ENCODE results near the gene SLC38A10.

SLC38A10 gene

DNA sequence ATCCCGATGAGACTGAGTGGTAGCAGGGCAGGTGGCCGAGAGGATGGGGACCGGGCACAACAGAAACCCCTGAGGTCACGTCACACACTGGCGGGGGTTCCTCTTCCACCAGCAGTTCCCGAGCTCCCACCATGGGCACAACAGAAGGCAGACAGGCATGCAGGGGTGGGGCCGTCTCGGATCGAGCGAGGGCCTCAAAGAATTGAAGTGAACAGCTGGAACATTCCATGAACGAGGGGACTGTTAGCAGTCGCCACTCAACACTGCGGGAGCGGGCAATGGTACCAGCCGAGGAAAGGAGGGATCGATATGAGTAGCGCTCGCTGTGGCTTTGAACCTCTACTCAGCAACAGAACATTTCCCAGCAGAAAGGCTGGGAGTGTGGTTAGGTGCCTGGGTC lies 77.6 kb downstream of the SLC38A10 start:
- Histone ChIP-seq H3K27ac (ENCODE audit: low read depth, low read length) (no peak overlapping the region), H4K20me1 (ENCODE audit: control insufficient read depth, insufficient read depth, low read depth, low read length) (no peaks in the 10 kb centered on the region), H3K4me1 (ENCODE audit: control insufficient read depth, low read length) (peaks cover 12% of the 10 kb centered on the region), H3K79me2 (ENCODE audit: control insufficient read depth, low read length) (peaks cover 12% of the 10 kb centered on the region), H3K9me2 (replicated peaks; ENCODE audit: control insufficient read depth, low read length) (no peaks in the 10 kb centered on the region), H3K27me3 (ENCODE audit: control insufficient read depth, low read length) (no peaks in the 10 kb centered on the region), H3K4me3 (ENCODE audit: low read length) (no peak overlapping the region), H3K36me3 (ENCODE audit: control insufficient read depth, low read length) (no peaks in the 10 kb centered on the region), H3F3A (ENCODE audit: control insufficient read depth, insufficient read depth) (no peaks in the 10 kb centered on the region), H3K4me2 (ENCODE audit: low read length) (no peak overlapping the region), H3K9me3 (ENCODE audit: control insufficient read depth, insufficient read depth, low read length) (no peaks in the 10 kb centered on the region)
- TF ChIP-seq EZH2phosphoT487 (IDR thresholded peaks at IDR 0.05; ENCODE audit: borderline replicate concordance, low read length), result no peak

DNA sequence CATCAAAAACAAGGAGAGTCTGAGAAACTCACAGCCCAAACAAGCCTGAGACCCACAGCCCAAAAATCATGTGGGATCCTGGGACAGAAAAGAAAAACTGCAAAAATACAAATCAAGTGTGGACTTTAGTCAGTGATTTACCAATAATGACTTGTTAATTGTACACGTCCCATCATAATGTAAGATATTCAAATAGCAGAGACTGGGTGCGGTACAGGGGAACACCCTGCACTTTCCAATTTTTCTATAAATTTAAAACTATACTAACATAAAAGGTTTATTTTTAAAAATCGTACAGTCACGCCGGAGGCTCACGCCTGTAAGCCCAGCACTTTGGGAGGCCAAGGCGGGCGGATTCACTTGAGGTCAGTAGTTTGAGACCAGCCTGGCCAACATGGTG lies 81.1 kb downstream of the SLC38A10 start:
- no peaks in the 10 kb centered on the region for H3K27me3 ChIP-seq (ENCODE audit: control insufficient read depth, low read length)
- no peaks in the 10 kb centered on the region for H3K4me1 ChIP-seq (ENCODE audit: control insufficient read depth, low read length)
- H3F3A ChIP-seq (ENCODE audit: control insufficient read depth, insufficient read depth), result no peaks in the 10 kb centered on the region
- no peaks in the 10 kb centered on the region for H3K9me3 ChIP-seq (ENCODE audit: control insufficient read depth, insufficient read depth, low read length)
- H3K4me2 ChIP-seq (ENCODE audit: low read length), result no peak overlapping the region
- no peaks in the 10 kb centered on the region for H3K79me2 ChIP-seq (ENCODE audit: control insufficient read depth, low read length)
- H3K9me2 ChIP-seq (replicated peaks; ENCODE audit: control insufficient read depth, low read length), result no peaks in the 10 kb centered on the region
- TF ChIP-seq EZH2phosphoT487 (IDR thresholded peaks at IDR 0.05; ENCODE audit: borderline replicate concordance, low read length), result no peak
- TF ChIP-seq, protein P1, sequence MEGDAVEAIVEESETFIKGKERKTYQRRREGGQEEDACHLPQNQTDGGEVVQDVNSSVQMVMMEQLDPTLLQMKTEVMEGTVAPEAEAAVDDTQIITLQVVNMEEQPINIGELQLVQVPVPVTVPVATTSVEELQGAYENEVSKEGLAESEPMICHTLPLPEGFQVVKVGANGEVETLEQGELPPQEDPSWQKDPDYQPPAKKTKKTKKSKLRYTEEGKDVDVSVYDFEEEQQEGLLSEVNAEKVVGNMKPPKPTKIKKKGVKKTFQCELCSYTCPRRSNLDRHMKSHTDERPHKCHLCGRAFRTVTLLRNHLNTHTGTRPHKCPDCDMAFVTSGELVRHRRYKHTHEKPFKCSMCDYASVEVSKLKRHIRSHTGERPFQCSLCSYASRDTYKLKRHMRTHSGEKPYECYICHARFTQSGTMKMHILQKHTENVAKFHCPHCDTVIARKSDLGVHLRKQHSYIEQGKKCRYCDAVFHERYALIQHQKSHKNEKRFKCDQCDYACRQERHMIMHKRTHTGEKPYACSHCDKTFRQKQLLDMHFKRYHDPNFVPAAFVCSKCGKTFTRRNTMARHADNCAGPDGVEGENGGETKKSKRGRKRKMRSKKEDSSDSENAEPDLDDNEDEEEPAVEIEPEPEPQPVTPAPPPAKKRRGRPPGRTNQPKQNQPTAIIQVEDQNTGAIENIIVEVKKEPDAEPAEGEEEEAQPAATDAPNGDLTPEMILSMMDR (IDR thresholded peaks at IDR 0.05; ENCODE audit: low read depth, low read length, poor library complexity, severe bottlenecking), result no peak
- H3K36me3 ChIP-seq (ENCODE audit: control insufficient read depth, low read length), result no peaks in the 10 kb centered on the region
- no peak overlapping the region for H3K27ac ChIP-seq (ENCODE audit: low read depth, low read length)
- no peak overlapping the region for H3K4me3 ChIP-seq (ENCODE audit: low read length)
- no peaks in the 10 kb centered on the region for H4K20me1 ChIP-seq (ENCODE audit: control insufficient read depth, insufficient read depth, low read depth, low read length)

DNA sequence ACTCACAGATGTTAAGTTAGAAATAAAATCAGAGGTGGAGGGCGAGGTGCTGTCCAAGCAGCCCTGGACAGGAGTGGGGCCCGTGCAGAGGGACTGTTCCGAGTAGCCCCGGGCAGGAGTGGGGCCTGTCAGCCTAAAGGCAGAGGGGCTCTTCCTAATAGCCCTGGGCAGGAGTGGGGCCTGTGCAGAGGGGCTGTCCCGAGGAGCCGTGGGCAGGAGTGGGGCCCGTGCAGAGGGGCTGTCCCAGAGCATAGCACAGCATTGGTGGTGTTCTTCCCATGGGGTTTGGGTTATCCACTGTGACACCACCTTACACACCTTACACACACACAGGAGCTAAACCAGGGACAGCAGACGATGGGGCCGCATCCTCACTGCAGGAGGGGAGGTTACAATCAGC lies 82.7 kb downstream of the SLC38A10 start:
- no peaks in the 10 kb centered on the region for H3K36me3 ChIP-seq (ENCODE audit: control insufficient read depth, low read length)
- H3K4me3 ChIP-seq (ENCODE audit: low read length), result no peak overlapping the region
- TF ChIP-seq, protein P1 (IDR thresholded peaks at IDR 0.05; ENCODE audit: low read depth, low read length, poor library complexity, severe bottlenecking), result no peak
- no peak for TF ChIP-seq EZH2phosphoT487 (IDR thresholded peaks at IDR 0.05; ENCODE audit: borderline replicate concordance, low read length)
- no peaks in the 10 kb centered on the region for H3K79me2 ChIP-seq (ENCODE audit: control insufficient read depth, low read length)
- H3K4me1 ChIP-seq (ENCODE audit: control insufficient read depth, low read length), result no peaks in the 10 kb centered on the region; the same call in 1 of the 2 replicates
- H4K20me1 ChIP-seq (ENCODE audit: control insufficient read depth, insufficient read depth, low read depth, low read length), result no peaks in the 10 kb centered on the region
- H3K9me2 ChIP-seq (replicated peaks; ENCODE audit: control insufficient read depth, low read length), result no peaks in the 10 kb centered on the region
- H3K9me3 ChIP-seq (ENCODE audit: control insufficient read depth, insufficient read depth, low read length), result no peaks in the 10 kb centered on the region
- H3K27ac ChIP-seq (ENCODE audit: low read depth, low read length), result no peak overlapping the region
- H3K27me3 ChIP-seq (ENCODE audit: control insufficient read depth, low read length), result no peaks in the 10 kb centered on the region
- H3F3A ChIP-seq (ENCODE audit: control insufficient read depth, insufficient read depth), result no peaks in the 10 kb centered on the region
- no peak overlapping the region for H3K4me2 ChIP-seq (ENCODE audit: low read length)

DNA sequence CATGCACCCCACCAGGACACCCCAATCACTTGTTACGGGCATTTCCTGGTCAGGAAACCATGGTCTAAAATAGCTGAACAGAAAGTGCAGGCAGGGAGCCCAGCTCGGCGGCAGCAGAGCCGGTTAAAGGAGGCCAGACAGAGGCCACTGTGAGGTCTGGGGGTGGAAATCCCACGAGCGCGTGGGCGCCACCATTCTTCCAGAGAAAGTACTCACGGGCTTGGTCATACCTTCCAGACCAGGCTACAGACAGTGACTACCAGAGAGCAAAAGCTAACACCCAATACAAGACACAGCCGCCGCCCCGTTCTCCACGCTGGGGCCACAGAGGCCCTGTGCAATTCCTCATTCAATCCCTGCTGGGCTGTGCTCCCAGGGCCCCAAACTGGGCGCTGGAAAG lies 84.2 kb downstream of the SLC38A10 start:
- no peaks in the 10 kb centered on the region for H3K79me2 ChIP-seq (ENCODE audit: control insufficient read depth, low read length)
- H3K4me3 ChIP-seq (ENCODE audit: low read length), result no peak overlapping the region
- H4K20me1 ChIP-seq (ENCODE audit: control insufficient read depth, insufficient read depth, low read depth, low read length), result no peaks in the 10 kb centered on the region
- no peak overlapping the region for H3K4me2 ChIP-seq (ENCODE audit: low read length)
- no peaks in the 10 kb centered on the region; the same call in 1 of the 2 replicates for H3K4me1 ChIP-seq (ENCODE audit: control insufficient read depth, low read length)
- H3K27me3 ChIP-seq (ENCODE audit: control insufficient read depth, low read length), result no peaks in the 10 kb centered on the region
- H3F3A ChIP-seq (ENCODE audit: control insufficient read depth, insufficient read depth), result no peaks in the 10 kb centered on the region
- no peaks in the 10 kb centered on the region for H3K36me3 ChIP-seq (ENCODE audit: control insufficient read depth, low read length)
- no peaks in the 10 kb centered on the region for H3K9me2 ChIP-seq (replicated peaks; ENCODE audit: control insufficient read depth, low read length)
- TF ChIP-seq EZH2phosphoT487 (IDR thresholded peaks at IDR 0.05; ENCODE audit: borderline replicate concordance, low read length), result no peak
- TF ChIP-seq, protein P1 (IDR thresholded peaks at IDR 0.05; ENCODE audit: low read depth, low read length, poor library complexity, severe bottlenecking), result no peak
- H3K9me3 ChIP-seq (ENCODE audit: control insufficient read depth, insufficient read depth, low read length), result no peaks in the 10 kb centered on the region
- no peak overlapping the region for H3K27ac ChIP-seq (ENCODE audit: low read depth, low read length)
